ENCODE measurements around the gene SAMD11. TPM values are rescaled to one million over a fixed set of nuclear protein-coding genes. Genes with fewer than 3 reads are reported as not detected.
A peak's percentile ranks its signal among the peaks of the same experiment; 100 is the strongest.

SAMD11 gene
- total and polyA plus RNA-seq, 10 donors, result 7.5 to 37.0 (median 18.9) TPM

DNA sequence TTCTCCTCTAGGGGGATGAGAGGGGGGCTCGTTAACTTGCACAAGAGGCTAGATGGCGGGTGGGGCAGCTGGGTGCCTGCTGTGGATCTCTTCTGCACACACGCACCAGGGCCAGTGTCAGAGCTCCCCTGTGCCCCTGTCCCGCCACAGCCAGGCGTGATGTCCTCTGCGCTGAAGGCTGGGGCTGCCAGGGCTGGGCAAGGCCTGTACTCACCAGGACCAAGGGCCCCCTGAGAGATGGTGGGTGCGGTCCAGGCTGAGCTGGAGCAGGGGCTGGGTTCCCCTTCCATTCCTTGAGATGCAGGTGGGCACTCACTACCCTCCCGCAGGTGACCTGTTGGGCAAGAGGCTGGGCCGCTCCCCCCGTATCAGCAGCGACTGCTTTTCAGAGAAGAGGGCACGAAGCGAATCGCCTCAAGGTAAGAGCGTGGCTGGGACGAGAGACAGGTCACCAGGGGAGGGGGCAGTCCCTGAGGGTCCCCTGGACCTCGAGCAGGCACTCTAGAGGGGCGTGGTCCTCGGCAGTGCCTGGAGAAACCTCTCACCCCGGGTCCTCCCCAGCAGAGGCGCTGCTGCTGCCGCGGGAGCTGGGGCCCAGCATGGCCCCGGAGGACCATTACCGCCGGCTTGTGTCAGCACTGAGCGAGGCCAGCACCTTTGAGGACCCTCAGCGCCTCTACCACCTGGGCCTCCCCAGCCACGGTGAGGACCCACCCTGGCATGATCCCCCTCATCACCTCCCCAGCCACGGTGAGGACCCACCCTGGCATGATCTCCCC lies 15.2 kb downstream of the SAMD11 start:
- Histone ChIP-seq H3K27ac (peak overlapping the region in 2 of 8 donors; percentile 77 to 85), H3K9me3 (no peaks in the 10 kb centered on the region), H3K4me1 (peaks cover 21 to 77% (median 52%) of the 10 kb centered on the region in 6 donors), H3K36me3 (peaks cover 0 to 4% (median 1%) of the 10 kb centered on the region in 6 donors), H3K4me3 (no peak overlapping the region), H3K27me3 (replicated peaks in 1 of 7) (peaks cover 11 to 93% (median 81%) of the 10 kb centered on the region in 7 donors)
- WGBS, 5 donors, result 68 to 85% (median 77%) methylated on average over 25 to 30 of the region's 30 CpGs
- no peak for TF ChIP-seq POLR2A (IDR thresholded peaks at IDR 0.05)
- intact Hi-C loops (cut with DNase I; ENCODE audit: low total_unique reads), result no loop called here
- DNase-seq, result no peak

DNA sequence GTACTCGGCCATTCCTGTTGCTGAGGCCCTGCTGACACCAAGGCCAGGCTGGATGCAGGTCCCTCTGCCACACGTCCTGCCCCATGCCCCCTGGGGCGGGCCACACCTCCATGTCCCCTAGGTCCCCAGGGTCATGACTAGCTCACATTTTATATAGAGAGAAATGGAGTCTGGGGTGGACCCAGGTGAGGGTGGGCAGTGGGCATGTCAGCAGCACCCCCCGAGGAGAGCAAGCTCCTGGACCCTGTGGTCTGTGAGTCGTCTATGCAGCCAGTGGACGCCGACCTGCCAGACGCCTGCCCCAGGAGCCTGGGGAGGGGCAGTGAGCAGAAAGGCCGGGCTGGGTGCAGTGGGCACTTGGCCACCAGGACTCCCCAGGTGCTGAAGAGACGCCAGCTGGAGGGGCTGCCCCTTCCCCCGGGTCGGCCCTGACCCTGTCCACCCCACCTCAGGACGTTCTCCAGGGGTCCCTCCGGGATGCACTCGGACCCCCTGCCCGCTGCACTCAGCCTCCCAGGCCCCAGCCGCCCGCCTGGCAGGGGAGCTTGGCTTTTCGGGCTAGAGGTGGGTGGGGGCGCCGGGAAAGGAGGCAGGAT lies 15.9 kb downstream of the SAMD11 start:
- WGBS, 5 donors, result 24 to 40% (median 34%) methylated on average over 7 to 21 of the region's 21 CpGs
- DNase-seq, result no peak
- Histone ChIP-seq H3K27ac (peak overlapping the region in 5 of 8 donors; percentile 28 to 85 (median 77)), H3K4me1 (peaks cover 21 to 81% (median 53%) of the 10 kb centered on the region in 6 donors), H3K9me3 (no peaks in the 10 kb centered on the region), H3K4me3 (peak overlapping the region in 4 of 8 donors; percentile 40 to 70 (median 44)), H3K27me3 (replicated peaks in 1 of 7) (peaks cover 11 to 94% (median 81%) of the 10 kb centered on the region in 7 donors), H3K36me3 (peaks cover 0 to 11% (median 6%) of the 10 kb centered on the region in 6 donors)
- intact Hi-C loops (cut with DNase I; ENCODE audit: low total_unique reads), result no loop called here
- TF ChIP-seq POLR2AphosphoS5 (IDR thresholded peaks at IDR 0.05), result no peak
- no peak for TF ChIP-seq POLR2A (IDR thresholded peaks at IDR 0.05)
- TF ChIP-seq, protein P1, sequence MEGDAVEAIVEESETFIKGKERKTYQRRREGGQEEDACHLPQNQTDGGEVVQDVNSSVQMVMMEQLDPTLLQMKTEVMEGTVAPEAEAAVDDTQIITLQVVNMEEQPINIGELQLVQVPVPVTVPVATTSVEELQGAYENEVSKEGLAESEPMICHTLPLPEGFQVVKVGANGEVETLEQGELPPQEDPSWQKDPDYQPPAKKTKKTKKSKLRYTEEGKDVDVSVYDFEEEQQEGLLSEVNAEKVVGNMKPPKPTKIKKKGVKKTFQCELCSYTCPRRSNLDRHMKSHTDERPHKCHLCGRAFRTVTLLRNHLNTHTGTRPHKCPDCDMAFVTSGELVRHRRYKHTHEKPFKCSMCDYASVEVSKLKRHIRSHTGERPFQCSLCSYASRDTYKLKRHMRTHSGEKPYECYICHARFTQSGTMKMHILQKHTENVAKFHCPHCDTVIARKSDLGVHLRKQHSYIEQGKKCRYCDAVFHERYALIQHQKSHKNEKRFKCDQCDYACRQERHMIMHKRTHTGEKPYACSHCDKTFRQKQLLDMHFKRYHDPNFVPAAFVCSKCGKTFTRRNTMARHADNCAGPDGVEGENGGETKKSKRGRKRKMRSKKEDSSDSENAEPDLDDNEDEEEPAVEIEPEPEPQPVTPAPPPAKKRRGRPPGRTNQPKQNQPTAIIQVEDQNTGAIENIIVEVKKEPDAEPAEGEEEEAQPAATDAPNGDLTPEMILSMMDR (IDR thresholded peaks at IDR 0.05 in 8 of 11, conservative IDR thresholded peaks at IDR 0.05 in 3 of 11), result no peak

DNA sequence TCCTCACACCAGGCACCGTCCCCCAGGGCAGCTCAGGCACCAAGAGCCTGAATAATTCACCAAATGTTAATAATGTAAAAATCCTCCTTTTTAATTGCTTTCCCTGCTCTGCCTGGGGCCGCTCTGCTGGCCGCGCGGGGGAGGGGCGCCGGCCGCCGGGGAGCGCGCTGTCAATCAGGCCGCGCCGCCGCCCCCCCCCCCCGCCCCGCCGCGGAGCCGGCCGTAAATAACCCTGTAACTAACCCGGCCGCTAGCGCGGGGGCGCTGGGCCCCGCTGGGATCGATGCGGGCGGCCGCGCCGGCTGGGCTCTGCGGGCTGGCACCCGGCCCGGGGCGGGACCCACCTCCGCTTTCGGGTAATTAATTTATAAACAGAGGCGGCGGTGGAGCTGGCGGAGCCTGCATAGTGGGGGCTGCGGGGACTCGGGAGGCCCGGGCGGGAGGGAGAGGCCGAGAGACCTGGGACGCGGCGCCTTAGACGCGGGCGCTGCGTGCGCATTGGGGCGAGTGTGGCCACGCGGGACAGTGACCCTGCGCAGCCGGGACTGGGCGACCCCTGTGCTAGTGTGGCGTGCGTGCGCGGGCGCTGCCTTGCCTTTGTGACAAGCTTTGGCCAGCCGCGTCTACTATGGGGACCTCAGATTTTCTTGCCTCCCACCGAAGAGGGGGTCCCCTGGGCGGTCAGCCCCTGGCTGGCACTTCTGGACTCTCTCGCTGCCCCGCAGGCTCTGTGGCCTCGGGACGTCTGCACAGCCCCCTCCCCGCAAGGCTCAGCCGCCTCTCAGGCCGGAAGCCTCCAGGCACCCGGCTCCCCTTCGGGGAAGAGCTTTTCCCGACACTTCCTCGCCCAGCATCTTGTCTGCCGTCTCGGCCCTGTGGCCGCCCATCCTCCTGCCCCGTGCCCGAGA lies 16.6 kb downstream of the SAMD11 start:
- 0 to 1% (median 1%) methylated on average over 32 to 86 of the region's 86 CpGs for WGBS, 5 donors
- Histone ChIP-seq H3K4me3 (peak overlapping the region; percentile 13 to 70 (median 40)), H3K27me3 (replicated peaks in 1 of 7) (peaks cover 11 to 87% (median 75%) of the 10 kb centered on the region in 7 donors), H3K9me3 (no peaks in the 10 kb centered on the region), H3K36me3 (peaks cover 0 to 19% (median 14%) of the 10 kb centered on the region in 6 donors), H3K4me1 (peaks cover 21 to 82% (median 54%) of the 10 kb centered on the region in 6 donors), H3K27ac (peak overlapping the region in 7 of 8 donors; percentile 41 to 85 (median 82))
- TF ChIP-seq, protein P1 (IDR thresholded peaks at IDR 0.05 in 8 of 11, conservative IDR thresholded peaks at IDR 0.05 in 3 of 11), result no peak
- no peak for TF ChIP-seq POLR2A (IDR thresholded peaks at IDR 0.05)
- TF ChIP-seq POLR2AphosphoS5 (IDR thresholded peaks at IDR 0.05), result peak in 1 of 3 donors; percentile 39
- no peak for DNase-seq
- intact Hi-C loops (cut with DNase I; ENCODE audit: low total_unique reads), result no loop called here

DNA sequence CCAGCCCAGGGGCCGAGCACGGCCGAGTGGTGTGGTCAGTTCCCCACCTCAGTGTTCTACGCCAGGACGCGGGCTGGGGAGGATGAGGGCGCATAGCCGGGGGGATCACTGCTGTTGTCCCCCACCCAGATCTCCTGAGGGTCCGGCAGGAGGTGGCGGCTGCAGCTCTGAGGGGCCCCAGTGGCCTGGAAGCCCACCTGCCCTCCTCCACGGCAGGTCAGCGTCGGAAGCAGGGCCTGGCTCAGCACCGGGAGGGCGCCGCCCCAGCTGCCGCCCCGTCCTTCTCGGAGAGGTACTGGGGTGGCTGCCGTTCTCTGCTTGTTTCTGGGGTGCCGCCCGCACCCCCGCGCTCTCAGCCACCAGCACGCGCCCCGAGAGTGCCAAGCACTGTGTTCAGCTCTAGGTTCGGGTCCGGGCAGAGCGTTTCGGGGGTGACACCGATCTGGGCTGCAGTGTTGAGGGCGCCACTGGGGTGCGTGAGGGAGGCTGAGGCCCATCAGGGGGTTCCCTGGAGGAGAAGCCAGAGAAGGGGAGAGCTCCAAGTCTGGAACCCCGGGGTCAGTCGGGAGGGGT lies 17.4 kb downstream of the SAMD11 start:
- H3K4me1 ChIP-seq, result peaks cover 21 to 81% (median 53%) of the 10 kb centered on the region in 6 donors
- no peaks in the 10 kb centered on the region for H3K9me3 ChIP-seq
- intact Hi-C loops (cut with DNase I; ENCODE audit: low total_unique reads), result no loop called here
- peaks cover 11 to 79% (median 68%) of the 10 kb centered on the region in 7 donors for H3K27me3 ChIP-seq (replicated peaks in 1 of 7)
- peaks cover 0 to 26% (median 21%) of the 10 kb centered on the region in 6 donors for H3K36me3 ChIP-seq
- 0 to 4% (median 3%) methylated on average over 2 to 36 of the region's 36 CpGs for WGBS, 5 donors
- TF ChIP-seq POLR2A (IDR thresholded peaks at IDR 0.05) (no peak), POLR2AphosphoS5 (IDR thresholded peaks at IDR 0.05) (no peak)
- TF ChIP-seq, protein P1 (IDR thresholded peaks at IDR 0.05 in 8 of 11, conservative IDR thresholded peaks at IDR 0.05 in 3 of 11), result no peak
- no peak for DNase-seq
- peak overlapping the region in 7 of 8 donors; percentile 41 to 85 (median 82) for H3K27ac ChIP-seq
- H3K4me3 ChIP-seq, result peak overlapping the region; percentile 16 to 70 (median 40)

Data from spleen (tissue), 11 donors.